DMS153 treated with DMSO at 0.1 percent for 48 hours (cell line): Measurements from ENCODE around the gene LMNA.
"Not testable (repeated sequence)": the region's sequence is repeated elsewhere in the genome, so short reads cannot be mapped to it uniquely, and the experiment has no call there.

Experiments used
- DNase-seq: peaks from one replicate; lab custom pipeline; 2025; ENCODE audit not compliant: unreplicated experiment; lab: John Stamatoyannopoulos, UW

LMNA gene

DNA sequence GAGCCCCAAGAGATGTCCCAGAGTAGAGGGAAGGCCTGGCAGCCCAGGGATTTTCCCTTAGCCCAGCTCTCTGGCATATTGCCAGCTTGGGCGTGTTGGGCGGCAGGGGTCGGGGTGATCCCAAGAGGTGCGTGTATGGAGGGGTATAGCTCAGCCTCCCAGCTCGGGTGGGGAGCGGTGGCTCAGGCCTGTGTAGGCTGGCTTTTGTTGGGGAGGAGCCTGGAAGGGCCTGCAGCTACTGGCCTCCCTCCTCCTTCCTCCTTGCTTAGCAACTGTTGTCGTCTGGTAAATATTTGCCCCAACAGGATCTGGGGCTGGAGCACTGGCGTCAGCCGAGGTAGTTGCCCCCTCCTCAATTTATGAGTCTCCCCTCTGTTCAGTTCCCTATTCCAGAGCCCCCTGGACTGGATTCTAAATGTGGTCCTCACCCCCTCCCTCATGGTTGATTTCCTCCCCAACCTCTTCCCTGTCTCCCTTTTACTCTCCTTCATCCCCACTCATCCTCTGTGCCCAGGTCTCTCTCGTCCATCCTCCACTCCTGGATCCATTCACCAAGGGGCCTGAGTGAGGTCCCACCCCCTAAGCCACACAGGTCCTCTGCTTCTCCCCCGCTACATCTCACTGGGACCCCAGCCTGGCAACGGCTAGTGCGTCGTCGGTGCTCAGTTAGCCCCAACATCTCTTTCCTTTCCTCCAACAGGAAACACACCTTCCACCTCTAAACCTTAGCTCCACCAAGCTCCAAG is 10.3 kb upstream of the LMNA start:
- peak; percentile 83 for DNase-seq

DNA sequence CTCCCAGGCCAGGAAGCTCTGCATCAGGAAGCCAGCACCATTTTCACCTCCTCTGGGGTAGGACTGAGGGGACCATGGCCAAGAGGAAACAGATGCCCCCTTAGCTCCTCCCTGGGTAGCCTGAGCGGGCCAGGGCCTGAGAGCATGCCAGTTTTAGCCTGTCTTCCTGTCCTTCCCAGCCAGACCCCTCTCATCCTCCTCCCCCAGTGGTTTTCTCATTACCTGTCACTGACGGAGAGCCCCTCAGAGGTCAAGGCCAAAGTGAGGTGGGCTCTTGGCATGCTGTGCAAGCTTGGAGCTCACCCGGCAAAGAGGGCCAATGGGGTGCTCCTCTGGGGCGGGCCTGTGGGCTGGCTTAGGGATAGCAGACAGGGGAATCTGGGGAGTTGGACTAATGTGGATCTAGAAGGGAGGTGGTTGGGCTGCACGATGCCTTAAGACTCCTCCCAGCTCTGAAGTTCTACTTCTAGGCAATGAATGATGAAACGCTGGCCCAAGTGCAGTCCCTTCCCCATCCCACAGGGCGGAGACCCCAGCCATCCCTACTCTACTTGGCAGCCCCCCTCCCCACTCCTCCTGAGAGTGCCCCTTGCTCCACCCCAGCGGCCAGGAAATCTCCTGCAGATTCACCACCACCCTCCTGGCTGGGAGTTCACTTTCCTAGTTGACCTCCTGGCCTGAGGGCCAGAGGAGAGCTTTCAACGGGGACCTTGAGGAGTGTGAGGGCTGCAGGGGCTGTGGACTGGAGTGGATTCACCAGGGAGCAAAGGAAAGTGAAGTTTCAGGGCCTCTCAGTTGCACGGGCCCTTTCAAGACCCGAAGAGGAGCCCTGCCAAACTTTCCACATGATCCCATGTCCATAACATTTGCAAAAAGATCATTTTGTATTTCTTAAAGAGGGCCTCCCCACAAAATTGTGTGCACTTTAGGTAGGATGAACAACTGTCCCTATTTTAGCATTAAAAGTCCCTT is 9.4 kb upstream of the LMNA start:
- DNase-seq: no peak

DNA sequence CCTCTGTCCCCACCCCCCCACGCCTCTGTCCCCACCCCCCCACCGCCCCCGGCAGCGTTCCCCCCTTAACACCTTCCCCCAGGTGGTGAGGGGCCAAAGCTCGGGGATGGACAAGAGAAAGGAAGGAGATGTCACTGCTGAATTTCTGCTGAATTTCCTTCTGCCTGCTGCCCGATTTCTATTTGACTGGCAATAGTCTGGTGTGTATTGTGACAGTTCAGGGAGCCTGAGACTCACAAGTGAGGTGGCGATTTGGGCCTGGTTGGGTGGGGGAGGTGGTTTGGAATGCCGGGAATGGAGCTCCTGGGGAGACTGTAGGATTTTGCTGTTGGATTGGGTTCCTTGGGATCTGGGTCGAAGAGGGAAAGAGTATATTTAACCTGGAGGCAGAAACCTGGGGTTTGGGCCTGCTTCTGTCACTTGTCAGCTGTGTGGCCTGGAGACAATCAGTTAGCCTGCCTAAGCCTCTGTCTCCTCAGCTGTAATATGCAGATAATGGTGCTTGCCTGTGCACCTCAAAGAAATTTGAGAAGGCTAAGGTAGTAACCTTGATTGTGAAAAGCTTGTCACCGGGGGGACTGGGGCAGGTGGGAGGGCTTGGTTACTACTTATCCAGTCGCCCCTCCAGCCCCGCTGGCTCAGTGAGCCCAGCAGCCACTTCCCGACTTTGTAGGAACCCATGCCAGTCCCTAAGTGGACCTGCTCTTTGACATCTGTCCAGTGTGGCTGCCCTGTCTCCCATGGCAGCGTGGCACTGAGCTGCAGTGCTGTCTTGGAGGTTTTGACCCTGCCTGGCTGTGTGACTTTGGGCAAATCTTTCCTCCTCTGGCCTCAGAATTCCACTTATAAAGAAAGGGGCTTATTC is 7.7 kb upstream of the LMNA start:
- no peak for DNase-seq

DNA sequence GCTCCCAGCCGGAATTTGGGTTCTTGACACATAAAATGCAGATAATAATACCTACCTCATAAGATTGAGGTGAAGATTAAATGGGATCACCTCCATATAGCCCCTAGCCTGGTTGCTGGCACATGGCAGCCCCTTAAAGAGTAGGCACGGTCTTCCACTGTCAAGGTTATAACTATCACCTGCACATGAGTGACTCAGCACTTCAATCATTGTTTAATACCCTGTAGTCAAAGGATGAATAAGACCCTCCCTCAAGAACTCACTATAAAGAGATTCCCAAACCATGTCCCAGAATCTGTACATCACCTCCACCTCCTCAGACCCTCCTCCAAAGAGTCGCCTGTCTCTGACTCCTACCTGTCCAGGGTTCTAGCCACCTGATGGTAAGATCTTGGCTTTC is 6.5 kb upstream of the LMNA start:
- DNase-seq: no peak

DNA sequence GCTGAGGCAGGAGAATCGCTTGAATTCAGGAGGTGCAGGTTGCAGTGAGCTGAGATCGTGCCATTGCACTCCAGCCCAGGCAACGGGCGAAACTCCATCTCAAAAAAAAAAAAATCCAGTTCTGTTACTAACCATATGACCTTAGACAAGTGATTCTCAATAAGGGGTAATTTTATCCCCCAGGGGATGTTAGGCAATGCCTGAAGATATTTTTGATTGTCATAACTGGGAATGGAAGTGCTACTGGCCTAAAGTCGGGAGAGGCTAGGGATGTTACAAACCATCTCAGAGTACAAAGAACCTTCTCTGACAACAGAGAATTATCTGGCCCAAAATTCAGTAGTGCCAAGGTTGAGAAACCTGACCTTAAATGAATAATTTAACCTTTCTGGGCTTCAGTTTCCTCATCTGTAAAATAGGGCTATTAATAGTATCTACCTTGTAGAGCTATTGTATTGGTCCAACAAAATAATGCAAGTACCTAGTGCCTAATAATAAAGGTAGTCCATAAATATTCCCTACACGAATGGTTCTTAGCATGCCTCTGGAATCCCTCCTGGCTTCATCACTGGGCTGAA is 5.8 kb upstream of the LMNA start:
- DNase-seq: no peak

DNA sequence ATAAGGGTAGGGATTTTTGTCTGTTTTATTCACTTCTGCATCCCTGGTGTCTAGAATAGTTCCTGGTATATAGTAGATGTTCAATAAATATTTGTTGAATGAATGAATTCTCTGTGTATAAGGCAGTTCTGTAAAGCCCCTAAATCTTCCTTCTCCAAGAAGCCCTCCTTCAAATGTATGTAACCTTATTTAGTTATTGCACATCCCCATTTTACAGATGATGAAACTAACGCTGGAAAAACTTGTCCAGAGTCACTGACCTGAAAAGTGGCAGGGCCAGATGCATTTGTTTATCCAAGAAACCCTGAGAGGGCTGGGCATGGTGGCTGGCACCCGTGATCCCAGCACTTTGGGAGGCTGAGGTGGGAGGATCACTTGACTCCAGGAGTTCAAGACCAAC is 4.3 kb upstream of the LMNA start:
- no peak for DNase-seq

DNA sequence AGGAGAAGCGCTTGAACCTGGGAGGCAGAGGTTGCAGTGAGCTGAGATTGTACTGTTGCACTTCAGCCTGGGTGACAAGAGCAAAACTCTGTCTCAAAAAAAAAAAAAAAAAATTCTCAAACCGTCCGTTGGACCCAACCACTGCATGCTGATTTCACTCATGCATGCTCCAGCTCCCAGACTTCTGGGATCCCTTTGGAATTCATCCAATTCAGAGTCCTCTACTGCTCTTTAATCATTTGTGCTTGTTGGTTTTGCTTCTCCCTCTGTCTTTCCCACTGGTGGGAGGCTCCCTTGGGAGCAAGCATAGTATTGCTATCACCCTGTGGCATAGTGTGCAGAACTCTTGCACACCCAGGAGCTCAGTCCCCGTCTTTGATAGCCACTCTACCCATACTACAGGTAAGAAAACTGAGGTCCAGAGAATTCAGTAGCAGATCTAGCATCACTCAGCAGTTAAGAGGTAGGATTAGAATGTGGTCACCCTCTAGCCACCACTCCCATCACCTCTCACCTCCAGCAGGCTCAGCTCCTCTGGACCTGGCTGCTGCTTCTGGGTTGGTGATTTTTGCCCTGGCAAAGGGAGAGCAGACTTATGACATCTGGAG is 3.1 kb upstream of the LMNA start:
- no peak for DNase-seq

DNA sequence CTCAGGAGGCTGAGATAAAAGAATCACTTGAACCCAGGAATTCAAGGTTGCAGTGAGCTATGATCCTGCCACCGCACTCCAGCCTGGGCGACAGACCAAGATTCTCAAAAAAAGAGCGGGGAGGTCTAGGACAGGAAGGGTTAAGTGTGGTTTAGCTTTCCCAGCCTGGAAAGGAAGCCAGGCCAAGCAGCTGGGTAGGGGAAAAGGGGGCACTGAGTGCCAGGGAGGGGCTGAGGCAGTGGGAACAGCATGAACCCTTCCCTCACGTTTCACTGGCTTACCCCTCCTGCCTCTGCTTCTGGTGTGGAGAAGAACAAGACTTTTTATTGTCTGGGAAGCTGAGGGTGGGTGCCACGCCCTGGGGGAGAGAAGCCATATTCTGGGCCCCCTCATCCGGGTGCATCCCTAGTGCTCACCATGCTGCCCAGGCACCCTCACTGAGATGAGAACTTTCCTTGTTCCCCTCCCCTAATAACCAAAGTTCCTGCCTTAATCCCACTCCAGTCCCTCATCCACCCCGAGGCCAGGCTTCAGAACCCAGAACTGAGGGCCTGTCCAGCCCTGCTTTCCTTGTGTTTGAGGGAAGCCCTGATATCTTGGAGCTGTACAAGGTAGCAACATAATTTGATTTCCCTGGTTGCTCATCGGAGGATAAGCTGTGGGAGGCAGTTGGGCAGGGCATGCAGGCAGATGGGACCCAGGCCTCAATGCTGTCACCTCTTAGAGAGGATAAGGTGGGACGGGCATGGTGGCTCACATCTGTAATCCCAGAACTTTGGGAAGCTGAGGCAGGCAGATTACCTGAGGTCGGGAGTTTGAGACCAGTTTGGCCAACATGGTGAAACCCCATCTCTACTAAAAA is 2.0 kb upstream of the LMNA start:
- no peak for DNase-seq

DNA sequence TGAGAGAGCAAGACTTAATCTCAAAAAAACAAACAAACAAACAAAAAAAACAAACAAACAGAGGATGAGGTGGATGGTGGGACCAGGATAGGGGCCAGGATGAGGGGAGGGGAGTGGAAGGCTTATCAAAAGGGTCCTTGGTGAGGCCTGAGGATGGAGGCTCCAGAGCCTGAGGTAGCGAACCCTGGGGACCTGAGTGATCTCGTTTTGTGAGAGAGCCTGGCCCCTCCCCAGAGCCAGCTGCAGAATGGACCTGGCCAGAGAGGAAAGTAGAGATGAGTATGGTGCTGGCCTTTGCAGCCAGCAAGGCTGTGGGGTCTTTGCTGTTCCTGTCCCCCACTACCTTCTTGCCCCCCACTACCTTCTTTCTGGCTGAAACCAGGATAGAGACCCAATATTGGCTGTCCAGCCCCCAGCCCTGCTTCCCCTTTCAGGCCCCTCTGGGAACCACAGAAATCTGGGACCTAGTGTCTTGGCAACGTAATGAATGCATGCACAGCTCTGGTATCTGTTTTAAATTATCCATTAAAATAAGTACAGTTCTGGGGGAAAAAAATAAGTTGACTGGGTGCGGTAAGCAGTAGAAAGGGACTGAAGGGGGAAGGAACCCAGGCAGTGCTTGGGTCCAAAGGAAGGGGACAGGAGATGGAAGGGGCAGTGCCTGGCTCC is 1.1 kb upstream of the LMNA start:
- DNase-seq: no peak

DNA sequence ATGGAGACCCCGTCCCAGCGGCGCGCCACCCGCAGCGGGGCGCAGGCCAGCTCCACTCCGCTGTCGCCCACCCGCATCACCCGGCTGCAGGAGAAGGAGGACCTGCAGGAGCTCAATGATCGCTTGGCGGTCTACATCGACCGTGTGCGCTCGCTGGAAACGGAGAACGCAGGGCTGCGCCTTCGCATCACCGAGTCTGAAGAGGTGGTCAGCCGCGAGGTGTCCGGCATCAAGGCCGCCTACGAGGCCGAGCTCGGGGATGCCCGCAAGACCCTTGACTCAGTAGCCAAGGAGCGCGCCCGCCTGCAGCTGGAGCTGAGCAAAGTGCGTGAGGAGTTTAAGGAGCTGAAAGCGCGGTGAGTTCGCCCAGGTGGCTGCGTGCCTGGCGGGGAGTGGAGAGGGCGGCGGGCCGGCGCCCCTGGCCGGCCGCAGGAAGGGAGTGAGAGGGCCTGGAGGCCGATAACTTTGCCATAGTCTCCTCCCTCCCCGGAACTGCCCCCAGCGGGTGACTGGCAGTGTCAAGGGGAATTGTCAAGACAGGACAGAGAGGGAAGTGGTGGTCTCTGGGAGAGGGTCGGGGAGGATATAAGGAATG is 505 bp downstream of the LMNA start:
- no peak for DNase-seq

DNA sequence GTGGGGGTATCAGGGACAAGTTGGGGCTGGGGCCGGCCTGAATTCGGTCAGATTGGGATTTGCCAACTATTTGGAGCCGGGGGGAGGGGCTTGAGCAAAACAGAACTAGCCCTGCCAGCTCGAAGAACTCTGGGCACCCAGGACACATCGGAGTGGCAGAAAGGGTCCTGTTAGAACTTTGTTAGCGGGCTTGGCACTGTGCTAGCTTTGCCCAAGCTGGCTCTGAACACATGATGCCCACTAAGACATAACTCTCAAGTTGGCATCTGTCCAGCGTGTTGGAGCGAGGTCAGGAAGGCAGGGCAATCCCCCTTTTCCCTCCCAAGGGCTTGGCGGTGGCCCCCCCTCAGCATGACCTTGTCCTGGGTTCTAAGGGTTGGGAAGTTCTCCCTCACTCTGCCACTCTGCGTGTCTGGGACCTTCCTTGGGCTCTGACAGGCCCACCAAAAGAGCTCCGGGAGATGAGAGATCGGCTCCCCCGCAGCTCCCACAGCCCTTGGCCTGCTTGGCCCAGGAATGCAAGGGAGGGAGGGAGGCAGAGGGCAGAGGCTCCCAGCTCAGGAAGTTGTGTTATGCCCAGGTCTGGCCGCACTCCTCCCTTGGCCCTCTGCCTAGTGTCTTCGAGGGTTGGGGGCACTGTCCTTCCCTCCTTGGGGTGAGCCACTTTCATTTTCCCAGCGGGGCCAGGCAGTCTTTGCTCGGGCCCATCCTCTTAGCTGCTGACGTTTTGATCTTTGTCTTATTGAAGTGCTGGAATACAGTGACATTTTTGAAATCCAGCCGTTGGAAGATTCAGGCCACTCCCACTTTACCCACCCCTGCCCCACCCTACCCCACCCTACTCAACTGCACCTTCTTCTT is 1.2 kb downstream of the LMNA start:
- DNase-seq: no peak

DNA sequence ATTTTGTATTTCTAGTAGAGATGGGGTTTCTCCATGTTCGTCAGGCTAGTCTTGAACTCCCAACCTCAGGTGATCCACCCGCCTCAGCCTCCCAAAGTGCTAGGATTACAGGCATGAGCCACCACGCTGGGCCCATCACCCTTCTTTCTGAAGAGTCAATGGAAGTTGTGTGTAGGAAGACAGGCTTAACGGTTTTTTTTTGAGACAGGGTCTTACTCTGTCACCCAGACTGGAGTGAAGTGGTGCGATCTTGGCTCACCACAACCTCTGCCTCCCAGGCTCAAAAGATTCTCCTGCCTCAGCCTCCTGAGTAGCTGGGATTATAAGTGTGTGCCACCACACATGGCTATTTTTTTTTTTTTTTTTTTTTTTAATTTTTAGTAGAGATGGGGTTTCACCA is 2.2 kb downstream of the LMNA start:
- not testable (repeated sequence) for DNase-seq

DNA sequence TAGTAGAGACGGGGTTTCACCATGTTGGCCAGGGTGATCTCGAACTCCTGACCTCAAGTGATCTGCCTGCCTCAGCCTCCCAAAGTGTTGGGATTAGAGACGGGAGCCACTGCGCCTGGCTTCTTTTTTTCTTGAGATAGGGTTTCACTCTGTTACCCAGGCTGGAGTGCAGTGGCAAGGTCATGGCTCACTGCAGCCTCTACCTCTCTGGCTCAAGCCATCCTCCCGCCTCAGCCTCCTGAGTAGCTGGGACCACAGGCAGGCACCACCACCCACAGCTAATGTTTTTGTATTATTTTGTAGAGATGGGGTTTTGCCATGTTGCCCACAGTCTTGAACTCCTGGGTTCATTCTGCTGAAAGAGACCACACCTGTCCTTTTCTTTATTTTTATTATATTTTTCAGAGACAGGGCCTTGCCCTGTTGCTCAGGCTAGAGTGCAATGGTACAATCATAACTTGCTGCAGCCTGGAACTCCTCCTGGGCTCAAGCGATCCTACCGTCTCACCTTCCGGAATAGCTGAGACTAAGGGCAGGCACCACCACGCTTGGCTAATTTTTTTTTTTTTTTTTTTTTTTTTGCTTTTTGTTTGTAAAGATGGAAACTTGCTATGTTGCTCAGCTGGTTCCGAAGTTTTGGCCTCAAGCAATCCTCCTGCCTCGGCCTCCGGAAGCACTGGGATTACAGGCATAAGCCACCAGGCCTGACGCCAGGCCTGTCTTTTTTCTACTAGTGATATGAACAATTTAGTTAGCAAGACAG is 3.1 kb downstream of the LMNA start:
- DNase-seq: no peak

DNA sequence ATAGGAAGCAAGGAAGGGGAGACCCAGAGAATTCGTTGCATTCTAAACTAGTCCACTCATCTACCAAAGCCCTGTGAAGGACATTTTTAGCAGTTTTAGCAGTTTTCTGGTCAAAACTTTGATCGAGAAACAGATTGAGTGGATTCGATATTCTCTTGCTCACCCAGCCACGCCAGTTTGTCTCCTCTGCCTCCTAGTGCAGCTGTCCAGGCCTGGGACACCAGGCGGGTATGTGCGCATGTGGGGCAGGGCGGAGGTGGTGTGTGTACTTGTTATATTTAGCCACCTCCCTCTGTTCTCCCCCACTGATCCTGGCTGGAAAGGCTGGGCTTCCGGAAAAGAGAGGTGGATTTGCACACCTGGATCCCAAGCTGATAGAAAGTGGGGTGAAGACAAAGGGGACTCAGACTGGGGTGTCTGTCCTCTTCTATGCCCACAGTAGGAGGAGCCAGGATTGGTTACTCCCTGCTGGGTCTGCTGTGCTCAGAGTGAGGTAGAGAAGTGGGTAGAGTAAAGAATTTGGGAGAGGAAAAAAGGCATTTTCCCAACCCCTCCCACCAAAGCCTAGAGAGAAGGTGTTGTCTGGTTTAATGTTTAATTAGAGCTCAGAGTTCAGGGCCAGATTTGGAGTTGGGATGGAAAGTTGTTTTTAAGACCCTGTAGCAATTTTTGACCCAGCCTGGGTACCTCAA is 3.8 kb downstream of the LMNA start:
- no peak for DNase-seq

DNA sequence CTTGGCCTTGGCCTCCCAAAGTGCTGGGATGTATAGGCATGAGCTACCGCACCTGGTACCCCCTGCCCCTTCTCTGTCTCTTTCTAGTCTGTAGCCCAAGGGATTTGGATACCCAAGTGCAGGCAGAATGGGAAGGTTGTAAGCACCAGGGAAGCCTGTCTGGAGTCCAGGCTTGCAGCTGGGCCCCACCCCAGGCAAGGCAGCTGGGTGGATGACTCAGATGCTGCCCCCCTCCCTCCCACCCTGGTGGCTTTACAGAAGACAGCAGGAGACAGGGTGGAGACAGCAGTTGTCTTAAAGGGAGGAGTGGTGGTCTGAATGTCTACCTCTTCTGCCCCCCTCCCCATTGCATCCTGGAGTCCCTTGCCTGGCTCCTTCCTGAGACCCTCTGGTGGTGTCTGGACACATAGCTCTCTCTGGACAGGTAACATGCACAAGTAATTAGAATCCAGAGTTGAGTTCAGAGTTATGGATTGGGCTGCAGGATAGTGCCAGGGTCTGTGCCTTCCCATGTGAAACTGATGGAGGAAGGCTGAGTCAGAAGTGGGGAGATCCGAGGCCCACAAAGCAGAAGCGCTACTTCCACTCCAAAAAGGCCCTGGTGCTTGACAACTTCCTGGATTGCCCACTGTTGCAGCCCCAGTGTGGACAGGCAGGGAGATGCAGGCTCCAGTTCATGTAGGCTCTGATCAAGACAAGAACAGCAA is 5.1 kb downstream of the LMNA start:
- no peak for DNase-seq

DNA sequence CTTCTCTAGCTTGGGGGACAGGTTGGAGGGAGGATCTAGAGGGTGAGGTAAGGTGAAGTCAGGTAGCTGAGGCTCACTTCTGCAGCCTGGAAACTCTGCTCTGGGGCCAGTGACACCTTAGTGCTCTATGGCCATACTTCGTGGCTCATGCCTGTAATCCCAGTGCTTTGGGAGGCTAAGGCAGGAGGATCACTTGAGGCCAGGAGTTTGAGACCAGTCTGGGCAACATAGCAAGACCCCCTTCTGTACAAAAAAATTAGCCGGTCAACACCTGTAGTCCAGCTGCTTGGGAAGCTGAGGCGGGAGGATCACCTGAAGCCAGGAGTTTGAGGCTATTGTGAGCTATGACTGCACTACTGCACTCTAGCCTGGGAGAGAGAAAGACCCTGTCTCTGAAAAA is 5.8 kb downstream of the LMNA start:
- no peak for DNase-seq
